CD14-positive monocyte (primary cell): ENCODE measurements around the gene SLC4A3. TPM values are rescaled to one million over a fixed set of nuclear protein-coding genes. Genes with fewer than 3 reads are reported as not detected.

ENCODE experiments used
- DNase-seq, 3 donors: peaks; one replicate each; pipeline ENCODE4 v3.0.0-alpha.2; 2011 to 2022
- H2AFZ ChIP-seq: 2 replicates; pipeline ENCODE4 v1.6.0; 2012; ENCODE audit warnings: mild to moderate bottlenecking, low read depth, low read length, inconsistent platforms; ENCODE audit not compliant: insufficient read depth, poor library complexity, severe bottlenecking
- H3K27ac ChIP-seq, 2 donors: 1 replicate in 1 of 2; 2 replicates in 1 of 2; pipeline ENCODE4 v1.5.1; 2012 to 2013; ENCODE audit warnings: low read length in 2 of 2, control low read depth in 1 of 2, inconsistent platforms in 1 of 2, low read depth in 1 of 2, mild to moderate bottlenecking in 1 of 2
- H3K27me3 ChIP-seq, 2 donors: one replicate each; pipeline versions ENCODE4 v1.6.0 to v1.6.1; 2011 to 2013; ENCODE audit warnings: low read length in 2 of 2; ENCODE audit not compliant: control insufficient read depth in 2 of 2, insufficient read depth in 2 of 2
- H3K36me3 ChIP-seq, 2 donors: replicated peaks in 1 of 2; 1 replicate in 1 of 2; 2 replicates in 1 of 2; pipeline versions ENCODE4 v1.5.1 to v1.6.1; 2012 to 2013; ENCODE audit warnings: low read length in 2 of 2, control low read depth in 1 of 2, inconsistent platforms in 1 of 2, mild to moderate bottlenecking in 1 of 2; ENCODE audit not compliant: insufficient read depth in 2 of 2, control insufficient read depth in 1 of 2
- H3K4me1 ChIP-seq, 2 donors: 1 replicate in 1 of 2; 2 replicates in 1 of 2; pipeline versions ENCODE4 v1.5.1 to v1.6.1; 2012 to 2013; ENCODE audit warnings: low read length in 2 of 2, control low read depth in 1 of 2, inconsistent platforms in 1 of 2, mild to moderate bottlenecking in 1 of 2, moderate library complexity in 1 of 2; ENCODE audit not compliant: insufficient read depth in 2 of 2, control insufficient read depth in 1 of 2
- H3K4me2 ChIP-seq: replicated peaks from 2 replicates; pipeline ENCODE3; 2012; ENCODE audit warnings: low read length, moderate library complexity, mild to moderate bottlenecking; ENCODE audit not compliant: poor library complexity, severe bottlenecking; ENCODE audit errors: extremely low read depth
- H3K4me3 ChIP-seq, 3 experiments: fragments of 200-600 bp in 1 of 3; sonication (generic) in 1 of 3; replicated peaks in 1 of 3; 1 replicate in 2 of 3; 2 replicates in 1 of 3; pipeline ENCODE4 v1.5.1; 2011 to 2013; ENCODE audit warnings: low read length in 3 of 3, mild to moderate bottlenecking in 3 of 3, control low read depth in 2 of 3, low read depth in 2 of 3, inconsistent platforms in 1 of 3, moderate library complexity in 1 of 3
- H3K79me2 ChIP-seq: 2 replicates; pipeline ENCODE4 v1.6.0; 2012; ENCODE audit warnings: mild to moderate bottlenecking, control low read depth, inconsistent platforms, low read length, moderate library complexity; ENCODE audit not compliant: insufficient read depth
- H3K9ac ChIP-seq: 2 replicates; pipeline ENCODE4 v1.6.0; 2017; ENCODE audit warnings: low read length, mild to moderate bottlenecking; ENCODE audit not compliant: insufficient read depth, poor library complexity, severe bottlenecking
- H3K9me3 ChIP-seq, 2 donors: replicated peaks in 1 of 2; 1 replicate in 1 of 2; 2 replicates in 1 of 2; pipeline versions ENCODE4 v1.5.1 to v1.6.1; 2012 to 2013; ENCODE audit warnings: low read length in 2 of 2, control low read depth in 1 of 2; ENCODE audit not compliant: control insufficient read depth in 1 of 2, insufficient read depth in 1 of 2
- H4K20me1 ChIP-seq: 2 replicates; pipeline ENCODE4 v1.6.0; 2012; ENCODE audit warnings: mild to moderate bottlenecking, low read length, control low read depth, moderate library complexity; ENCODE audit not compliant: insufficient read depth
- H3K27ac Mint-ChIP-seq, 7 donors: one replicate each; pipeline ENCODE4 v1.8.0; 2020; ENCODE audit warnings: mild to moderate bottlenecking in 7 of 7, mixed read lengths in 7 of 7, moderate library complexity in 6 of 7, inconsistent platforms in 2 of 7
- H3K27me3 Mint-ChIP-seq, 3 donors: one replicate each; pipeline ENCODE4 v1.8.0; 2021 to 2022; ENCODE audit warnings: low read depth in 3 of 3, mild to moderate bottlenecking in 3 of 3, mixed read lengths in 3 of 3, moderate library complexity in 3 of 3, inconsistent platforms in 1 of 3
- H3K36me3 Mint-ChIP-seq, 2 donors: one replicate each; pipeline ENCODE4 v1.8.0; 2020; ENCODE audit warnings: mixed read lengths in 2 of 2, inconsistent platforms in 1 of 2, mild to moderate bottlenecking in 1 of 2
- H3K4me1 Mint-ChIP-seq: one replicate; pipeline ENCODE4 v1.8.0; 2020; ENCODE audit warnings: mild to moderate bottlenecking, mixed read lengths
- H3K4me3 Mint-ChIP-seq, 2 donors: one replicate each; pipeline ENCODE4 v1.8.0; 2020; ENCODE audit warnings: mild to moderate bottlenecking in 2 of 2, mixed read lengths in 2 of 2, moderate library complexity in 1 of 2
- H3K9me3 Mint-ChIP-seq, 7 donors: one replicate each; pipeline ENCODE4 v1.8.0; 2020 to 2022; ENCODE audit warnings: mixed read lengths in 7 of 7, mild to moderate bottlenecking in 6 of 7, moderate library complexity in 6 of 7, inconsistent platforms in 2 of 7
- WGBS: methylation state at CpG from one replicate; pipeline ENCODE4 v1.1.5; 2013; ENCODE audit warnings: missing lambda C conversion rate; ENCODE audit not compliant: insufficient coverage; 5-methylcytosine and 5-hydroxymethylcytosine counted together
- intact Hi-C, 2 donors: fragments of 100-400 bp; cut with micrococcal nuclease; formaldehyde crosslinking; loops; one replicate each; pipeline versions ENCODE4 v1.15.0 to v1.15.1; 2023
- polyA plus RNA-seq, 3 donors: library from polyadenylated mRNA; depleted of rRNA in 1 of 3; unstranded in 2 of 3; stranded (reverse) in 1 of 3; fragments of 300-500 nt in 2 of 3; fragments of >200 nt in 1 of 3; fragmentation: Illumina TruSeq in 2 of 3; gene quantifications; 1 replicate in 2 of 3; 2 replicates in 1 of 3; pipeline ENCODE4 v1.2.3, GENCODE V29; 2012 to 2021
- TF ChIP-seq, protein P1 (sequence below): fragments of 200-600 bp; IDR thresholded peaks from one replicate; pipeline ENCODE4 v1.8.0; 2022; ENCODE audit warnings: antibody characterized with exemption, mild to moderate bottlenecking

The SLC4A3 gene
- polyA plus RNA-seq, 3 donors = 0.31 TPM; not detected in 2

DNA sequence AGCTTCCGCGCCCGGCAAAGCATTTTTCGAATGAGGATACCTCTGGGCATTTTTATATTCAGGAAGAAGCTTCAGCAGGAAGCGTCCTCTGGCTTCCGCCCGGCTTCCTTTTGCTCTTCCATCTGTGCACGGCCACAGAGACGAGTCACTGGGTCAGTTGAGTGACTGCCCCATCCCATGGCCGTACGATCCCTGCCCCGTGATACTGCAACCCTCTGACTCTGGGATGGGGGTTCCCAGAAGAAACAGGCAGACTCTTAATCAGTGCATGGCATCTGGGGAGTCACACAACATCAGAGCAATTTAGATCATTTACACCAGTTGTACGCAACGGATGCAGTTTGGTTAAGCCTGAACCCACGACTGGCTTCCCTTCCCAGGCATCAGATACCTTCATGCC, 40.9 kb downstream of the SLC4A3 start:
- peaks cover 4 to 23% (median 7%) of the 10 kb centered on the region in 3 donors for H3K27me3 Mint-ChIP-seq

DNA sequence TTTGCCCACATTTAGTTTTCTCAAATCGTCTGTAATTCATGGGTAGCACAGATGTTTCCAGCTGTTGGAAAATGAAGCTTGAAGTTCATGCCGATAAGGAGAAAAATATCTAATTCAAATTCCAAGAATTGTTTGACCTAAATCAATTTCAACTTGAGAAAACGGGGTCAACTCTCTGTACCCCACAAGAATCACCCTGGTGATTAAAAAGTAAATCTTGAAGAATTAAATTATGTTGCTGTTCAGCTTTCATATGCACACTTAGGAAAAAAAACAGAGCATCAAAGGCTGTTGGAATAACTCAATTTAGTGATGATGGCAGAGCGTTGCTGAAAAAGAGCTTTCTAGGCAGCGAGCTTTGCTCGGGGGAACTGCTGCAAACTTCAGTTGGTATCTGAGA, 43.0 kb downstream of the SLC4A3 start:
- intact Hi-C loops = no loop called here
- WGBS = 100% methylated on average over 1 of the region's 6 CpGs
- peaks cover 0 to 3% (median 0%) of the 10 kb centered on the region in 7 donors for H3K9me3 Mint-ChIP-seq
- H3K9me3 ChIP-seq = no peaks in the 10 kb centered on the region
- peaks cover 7 to 21% (median 10%) of the 10 kb centered on the region in 3 donors for H3K27me3 Mint-ChIP-seq
- no peak overlapping the region for H3K9ac ChIP-seq
- no peaks in the 10 kb centered on the region for H3K36me3 Mint-ChIP-seq
- no peak overlapping the region for H3K27ac Mint-ChIP-seq
- no peaks in the 10 kb centered on the region for H3K36me3 ChIP-seq
- H3K4me3 ChIP-seq = no peak overlapping the region
- H3K4me3 Mint-ChIP-seq = no peak overlapping the region
- no peak overlapping the region for H3K4me2 ChIP-seq
- no peaks in the 10 kb centered on the region for H3K79me2 ChIP-seq
- no peak for DNase-seq
- no peak overlapping the region for H2AFZ ChIP-seq
- no peaks in the 10 kb centered on the region for H3K4me1 ChIP-seq
- H3K27me3 ChIP-seq = peaks cover 0 to 6% of the 10 kb centered on the region in 2 donors
- H3K4me1 Mint-ChIP-seq = no peaks in the 10 kb centered on the region
- no peak overlapping the region for H3K27ac ChIP-seq
- TF ChIP-seq, protein P1, sequence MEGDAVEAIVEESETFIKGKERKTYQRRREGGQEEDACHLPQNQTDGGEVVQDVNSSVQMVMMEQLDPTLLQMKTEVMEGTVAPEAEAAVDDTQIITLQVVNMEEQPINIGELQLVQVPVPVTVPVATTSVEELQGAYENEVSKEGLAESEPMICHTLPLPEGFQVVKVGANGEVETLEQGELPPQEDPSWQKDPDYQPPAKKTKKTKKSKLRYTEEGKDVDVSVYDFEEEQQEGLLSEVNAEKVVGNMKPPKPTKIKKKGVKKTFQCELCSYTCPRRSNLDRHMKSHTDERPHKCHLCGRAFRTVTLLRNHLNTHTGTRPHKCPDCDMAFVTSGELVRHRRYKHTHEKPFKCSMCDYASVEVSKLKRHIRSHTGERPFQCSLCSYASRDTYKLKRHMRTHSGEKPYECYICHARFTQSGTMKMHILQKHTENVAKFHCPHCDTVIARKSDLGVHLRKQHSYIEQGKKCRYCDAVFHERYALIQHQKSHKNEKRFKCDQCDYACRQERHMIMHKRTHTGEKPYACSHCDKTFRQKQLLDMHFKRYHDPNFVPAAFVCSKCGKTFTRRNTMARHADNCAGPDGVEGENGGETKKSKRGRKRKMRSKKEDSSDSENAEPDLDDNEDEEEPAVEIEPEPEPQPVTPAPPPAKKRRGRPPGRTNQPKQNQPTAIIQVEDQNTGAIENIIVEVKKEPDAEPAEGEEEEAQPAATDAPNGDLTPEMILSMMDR = no peak
- no peaks in the 10 kb centered on the region for H4K20me1 ChIP-seq

More for the DNA sequence above, 40.9 kb downstream of the SLC4A3 start:
- 95% methylated on average over 14 of the region's 15 CpGs for WGBS
- Histone ChIP-seq H4K20me1 (no peaks in the 10 kb centered on the region), H3K27ac (no peak overlapping the region), H3K4me2 (no peak overlapping the region), H3K4me3 (no peak overlapping the region), H3K9me3 (no peaks in the 10 kb centered on the region), H3K79me2 (no peaks in the 10 kb centered on the region), H3K36me3 (no peaks in the 10 kb centered on the region), H2AFZ (no peak overlapping the region), H3K9ac (no peak overlapping the region), H3K27me3 (peaks cover 0 to 6% of the 10 kb centered on the region in 2 donors), H3K4me1 (no peaks in the 10 kb centered on the region)
- H3K4me3 Mint-ChIP-seq = no peak overlapping the region
- H3K9me3 Mint-ChIP-seq = peaks cover 0 to 6% (median 0%) of the 10 kb centered on the region in 7 donors
- no peak overlapping the region for H3K27ac Mint-ChIP-seq
- intact Hi-C loops = no loop called here
- TF ChIP-seq, protein P1 = no peak
- H3K4me1 Mint-ChIP-seq = no peaks in the 10 kb centered on the region
- H3K36me3 Mint-ChIP-seq = no peaks in the 10 kb centered on the region
- DNase-seq = no peak
